Stimulated activated naive CD8-positive, alpha-beta T cell treated with anti-CD3 and anti-CD28 coated beads, Interleukin-15, Interleukin-2, amounts not matched to agents 100 U/mL and 50 U/mL, for 24 hours (primary cell): ENCODE measurements around the gene ELOVL1.
A peak's percentile ranks its signal among the peaks of the same experiment; 100 is the strongest.

Experiments
- ATAC-seq: fragments of 150-1000 bp; cut with Tn5 transposase; one replicate; pipeline ENCODE4 v1.10.0; 2021
- DNase-seq: peaks from one replicate; pipeline ENCODE4 v3.0.0; 2021

Gene ELOVL1

GRCh38 chr1:43354936-43355335 lies 12.9 kb downstream of the ELOVL1 start:
- no peak for DNase-seq
- no peak for ATAC-seq

- no peak for DNase-seq
- no peak for ATAC-seq
Measured at GRCh38 chr1:43354471-43354870, 13.3 kb downstream of the ELOVL1 start.

GRCh38 chr1:43352881-43353280 lies 14.9 kb downstream of the ELOVL1 start:
- no peak for ATAC-seq

GRCh38 chr1:43352351-43352705 lies 15.5 kb downstream of the ELOVL1 start:
- DNase-seq (no peak), ATAC-seq (no peak)

More at GRCh38 chr1:43352881-43353280, 14.9 kb downstream of the ELOVL1 start:
- no peak for DNase-seq

GRCh38 chr1:43351421-43352350 lies 16.1 kb downstream of the ELOVL1 start:
- DNase-seq (no peak), ATAC-seq (no peak)

GRCh38 chr1:43350976-43351375 lies 16.8 kb downstream of the ELOVL1 start:
- DNase-seq = no peak

GRCh38 chr1:43349594-43350306 lies 18.1 kb downstream of the ELOVL1 start:
- DNase-seq (no peak), ATAC-seq (no peak)

More at GRCh38 chr1:43350976-43351375, 16.8 kb downstream of the ELOVL1 start:
- no peak for ATAC-seq

GRCh38 chr1:43348809-43349593 lies 18.8 kb downstream of the ELOVL1 start:
- DNase-seq (peak; percentile 61), ATAC-seq (peak; percentile 53)

- DNase-seq (no peak), ATAC-seq (no peak)
Measured at GRCh38 chr1:43348343-43348808, 19.4 kb downstream of the ELOVL1 start.

- ATAC-seq (no peak), DNase-seq (no peak)
Measured at GRCh38 chr1:43346636-43347035, 21.2 kb downstream of the ELOVL1 start.

GRCh38 chr1:43345120-43345519 lies 22.7 kb downstream of the ELOVL1 start:
- no peak for DNase-seq
- peak; percentile 55 for ATAC-seq

GRCh38 chr1:43344267-43344850 lies 23.5 kb downstream of the ELOVL1 start:
- DNase-seq (no peak), ATAC-seq (no peak)

- no peak for ATAC-seq
- DNase-seq = no peak
Measured at GRCh38 chr1:43340559-43340958, 27.3 kb downstream of the ELOVL1 start.

- ATAC-seq = no peak
- no peak for DNase-seq
Measured at GRCh38 chr1:43339584-43340232, 28.1 kb downstream of the ELOVL1 start.

- no peak for ATAC-seq
- no peak for DNase-seq
Measured at GRCh38 chr1:43338001-43338400, 29.8 kb downstream of the ELOVL1 start.

- DNase-seq (no peak), ATAC-seq (no peak)
Measured at GRCh38 chr1:43337588-43337987, 30.2 kb downstream of the ELOVL1 start, which contains the start of gene MPL. Gene MPL (plus strand): TSS chr1:43337818. CDS start chr1:43337849, 31 bp downstream.

GRCh38 chr1:43334453-43335205 lies 33.2 kb downstream of the ELOVL1 start:
- ATAC-seq = no peak
- DNase-seq = no peak

- ATAC-seq (no peak), DNase-seq (no peak)
Measured at GRCh38 chr1:43331688-43332087, 36.1 kb downstream of the ELOVL1 start.

- DNase-seq (peak; percentile 80), ATAC-seq (peak; percentile 98)
Measured at GRCh38 chr1:43329995-43330751, 37.6 kb downstream of the ELOVL1 start.
